K562 (cell line): ENCODE measurements around the gene CSTB. TPM values are rescaled to one million over a fixed set of nuclear protein-coding genes. Genes with fewer than 3 reads are reported as not detected.

ENCODE experiments used
- ADNP ChIP-seq: fragments of 200-800 bp; sonication (Bioruptor generic); IDR thresholded peaks from 2 replicates; pipeline ENCODE4 v1.6.1; 2016; ENCODE audit warnings: missing genetic modification characterization, missing compliant biosample characterization
- CHD2 ChIP-seq: IDR thresholded peaks from 2 replicates; pipeline ENCODE4 v1.6.1; 2011; ENCODE audit warnings: low read depth, low read length
- CREBBP ChIP-seq: IDR thresholded peaks from one replicate; pipeline ENCODE4 v1.6.1; 2012; ENCODE audit warnings: low read depth, mild to moderate bottlenecking, control low read depth, inconsistent platforms, low read length
- KDM4B ChIP-seq, 2 experiments: fragments of 450-650 bp in 1 of 2; sonication (generic) in 1 of 2; IDR thresholded peaks; 2 replicates each; pipeline ENCODE4 v1.6.1; 2016 to 2017; ENCODE audit warnings: borderline replicate concordance in 2 of 2, antibody characterized with exemption in 1 of 2, low read depth in 1 of 2, mild to moderate bottlenecking in 1 of 2
- MAFF ChIP-seq: IDR thresholded peaks from 2 replicates; pipeline ENCODE4 v1.6.1; 2012; ENCODE audit warnings: low read length, improper control_type of control experiment
- MEIS2 ChIP-seq: fragments of 450-650 bp; IDR thresholded peaks from 2 replicates; pipeline ENCODE4 v1.6.1; 2014; ENCODE audit warnings: mild to moderate bottlenecking; ENCODE audit not compliant: partially characterized antibody
- NEUROD1 ChIP-seq: fragments of 150-350 bp; IDR thresholded peaks from 2 replicates; pipeline ENCODE4 v1.6.1; 2014; ENCODE audit warnings: borderline replicate concordance, low read length, low read depth; ENCODE audit not compliant: partially characterized antibody
- SMARCC2 ChIP-seq: fragments of 450-650 bp; IDR thresholded peaks from 2 replicates; pipeline ENCODE4 v1.6.1; 2017; ENCODE audit warnings: antibody characterized with exemption, moderate library complexity, mild to moderate bottlenecking, low read depth
- TRIM28 ChIP-seq: fragments of 450-650 bp; IDR thresholded peaks from 2 replicates; pipeline ENCODE4 v1.6.1; 2017
- U2AF1 ChIP-seq: fragments of 200-400 bp; formaldehyde crosslinking; optimal IDR thresholded peaks from 2 replicates; pipeline ENCODE3; 2017; ENCODE audit warnings: mild to moderate bottlenecking, low read depth, low read length, moderate library complexity
- ZKSCAN1 ChIP-seq: fragments of 150-350 bp; IDR thresholded peaks from 2 replicates; pipeline ENCODE4 v1.6.1; 2016; ENCODE audit warnings: low read depth, low read length
- ZNF175 ChIP-seq: fragments of 200-800 bp; sonication (Bioruptor generic); IDR thresholded peaks from 2 replicates; pipeline ENCODE4 v1.6.1; 2016; ENCODE audit warnings: low read depth, mild to moderate bottlenecking, missing genetic modification characterization, missing compliant biosample characterization
- ZNF384 ChIP-seq: IDR thresholded peaks from 2 replicates; pipeline ENCODE4 v1.6.1; 2012; ENCODE audit warnings: low read depth, low read length, improper control_type of control experiment
- polyA plus RNA-seq, 8 experiments: library from polyadenylated mRNA; depleted of rRNA in 4 of 8; stranded (reverse) in 5 of 8; unstranded in 3 of 8; fragments of >200 nt; fragmentation: Nextera tagmentation in 2 of 8; fragmentation: Illumina TruSeq in 1 of 8; extraction: Ambion mirVana in 2 of 8; extraction: Trizol in 1 of 8; gene quantifications; 2 replicates each; pipeline versions ENCODE4 v1.2.1 to v1.2.3, GENCODE V29; 2011 to 2014; ENCODE audit warnings: inconsistent platforms in 1 of 8, missing spikeins in 1 of 8
- total RNA-seq, 7 experiments: library from RNA; depleted of rRNA in 6 of 7; stranded (reverse); fragments of >200 nt in 6 of 7; fragmentation: Illumina TruSeq in 2 of 7; extraction: Trizol in 2 of 7; gene quantifications; 2 replicates each; pipeline versions ENCODE4 v1.2.1 to v1.2.3, GENCODE V29; 2011 to 2021; ENCODE audit warnings: low replicate concordance in 1 of 7
- TF ChIP-seq, protein P1 (sequence below): fragments of 450-650 bp; conservative IDR thresholded peaks from 2 replicates; pipeline ENCODE4 v1.6.1; 2016; ENCODE audit warnings: missing genetic modification characterization, low read depth, mild to moderate bottlenecking, control low read depth, missing compliant biosample characterization
- TF ChIP-seq, protein P2 (sequence below): fragments of 150-350 bp; IDR thresholded peaks from 2 replicates; pipeline ENCODE4 v1.6.1; 2014; ENCODE audit warnings: low read depth, mild to moderate bottlenecking, low read length, borderline replicate concordance
- TF ChIP-seq, protein P3 (sequence below): sonication (generic); IDR thresholded peaks from 2 replicates; pipeline ENCODE4 v1.6.1; 2016
- TF ChIP-seq, protein P4 (sequence below): fragments of 450-650 bp; IDR thresholded peaks from 2 replicates; pipeline ENCODE4 v1.6.1; 2016; ENCODE audit warnings: low read depth, mild to moderate bottlenecking, moderate library complexity
- TF ChIP-seq, protein P5 (sequence below): fragments of 250-450 bp; sonication (Bioruptor Pico); IDR thresholded peaks from 2 replicates; pipeline ENCODE4 v1.8.0; 2021; ENCODE audit warnings: moderate library complexity, mild to moderate bottlenecking, inconsistent platforms
- TF ChIP-seq, protein P6 (sequence below): fragments of 250-450 bp; sonication (Bioruptor Pico); IDR thresholded peaks from 2 replicates; pipeline ENCODE4 v1.8.0; 2021; ENCODE audit warnings: moderate library complexity, mild to moderate bottlenecking, inconsistent platforms

The CSTB gene
- total and polyA plus RNA-seq, 9 of the 15 experiments (the other 6 are each of a cell fraction or from before 2014, with no cell fraction given), result 12.4 to 65.0 (median 31.7) TPM

DNA sequence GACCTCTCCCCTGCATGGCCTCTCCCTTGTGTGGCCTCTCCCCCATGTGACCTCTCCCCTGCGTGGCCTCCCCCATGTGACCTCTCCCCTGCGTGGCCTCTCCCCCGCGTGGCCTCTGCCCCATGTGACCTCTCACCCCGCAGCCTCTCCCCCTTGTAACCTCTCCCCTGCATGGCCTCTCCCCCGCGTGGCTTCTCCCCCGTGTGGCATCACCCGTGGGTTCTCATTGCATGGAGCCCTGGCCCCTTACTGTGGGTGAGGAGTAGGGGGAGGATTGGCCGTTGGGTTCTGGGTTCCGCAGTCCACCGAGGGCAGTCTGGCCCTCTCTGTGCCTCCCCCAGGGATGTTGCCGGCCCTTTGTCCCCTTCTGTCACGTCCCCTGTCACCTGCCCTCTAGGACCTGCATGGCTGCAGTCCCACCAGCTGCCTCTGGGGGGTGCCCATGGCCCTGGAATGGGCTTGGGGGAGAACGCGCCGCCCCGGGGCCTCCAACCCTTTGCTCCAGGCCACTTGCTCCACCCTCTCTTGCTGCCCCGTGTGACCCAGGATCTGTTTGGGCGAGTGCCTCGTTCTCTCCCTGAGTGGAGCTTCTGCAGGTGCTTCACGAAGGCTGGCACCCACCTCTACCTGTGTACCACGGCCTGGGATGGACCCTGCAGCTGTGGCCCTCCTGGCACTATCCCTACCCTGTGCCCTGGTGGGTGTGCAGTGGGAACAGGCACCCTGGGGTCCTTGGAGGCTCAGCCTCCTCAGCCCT lies 34.6 kb upstream of the CSTB start (continued):
- TF ChIP-seq, protein P1, sequence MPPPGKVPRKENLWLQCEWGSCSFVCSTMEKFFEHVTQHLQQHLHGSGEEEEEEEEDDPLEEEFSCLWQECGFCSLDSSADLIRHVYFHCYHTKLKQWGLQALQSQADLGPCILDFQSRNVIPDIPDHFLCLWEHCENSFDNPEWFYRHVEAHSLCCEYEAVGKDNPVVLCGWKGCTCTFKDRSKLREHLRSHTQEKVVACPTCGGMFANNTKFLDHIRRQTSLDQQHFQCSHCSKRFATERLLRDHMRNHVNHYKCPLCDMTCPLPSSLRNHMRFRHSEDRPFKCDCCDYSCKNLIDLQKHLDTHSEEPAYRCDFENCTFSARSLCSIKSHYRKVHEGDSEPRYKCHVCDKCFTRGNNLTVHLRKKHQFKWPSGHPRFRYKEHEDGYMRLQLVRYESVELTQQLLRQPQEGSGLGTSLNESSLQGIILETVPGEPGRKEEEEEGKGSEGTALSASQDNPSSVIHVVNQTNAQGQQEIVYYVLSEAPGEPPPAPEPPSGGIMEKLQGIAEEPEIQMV (tag), result no peak
- TF ChIP-seq, protein P2, sequence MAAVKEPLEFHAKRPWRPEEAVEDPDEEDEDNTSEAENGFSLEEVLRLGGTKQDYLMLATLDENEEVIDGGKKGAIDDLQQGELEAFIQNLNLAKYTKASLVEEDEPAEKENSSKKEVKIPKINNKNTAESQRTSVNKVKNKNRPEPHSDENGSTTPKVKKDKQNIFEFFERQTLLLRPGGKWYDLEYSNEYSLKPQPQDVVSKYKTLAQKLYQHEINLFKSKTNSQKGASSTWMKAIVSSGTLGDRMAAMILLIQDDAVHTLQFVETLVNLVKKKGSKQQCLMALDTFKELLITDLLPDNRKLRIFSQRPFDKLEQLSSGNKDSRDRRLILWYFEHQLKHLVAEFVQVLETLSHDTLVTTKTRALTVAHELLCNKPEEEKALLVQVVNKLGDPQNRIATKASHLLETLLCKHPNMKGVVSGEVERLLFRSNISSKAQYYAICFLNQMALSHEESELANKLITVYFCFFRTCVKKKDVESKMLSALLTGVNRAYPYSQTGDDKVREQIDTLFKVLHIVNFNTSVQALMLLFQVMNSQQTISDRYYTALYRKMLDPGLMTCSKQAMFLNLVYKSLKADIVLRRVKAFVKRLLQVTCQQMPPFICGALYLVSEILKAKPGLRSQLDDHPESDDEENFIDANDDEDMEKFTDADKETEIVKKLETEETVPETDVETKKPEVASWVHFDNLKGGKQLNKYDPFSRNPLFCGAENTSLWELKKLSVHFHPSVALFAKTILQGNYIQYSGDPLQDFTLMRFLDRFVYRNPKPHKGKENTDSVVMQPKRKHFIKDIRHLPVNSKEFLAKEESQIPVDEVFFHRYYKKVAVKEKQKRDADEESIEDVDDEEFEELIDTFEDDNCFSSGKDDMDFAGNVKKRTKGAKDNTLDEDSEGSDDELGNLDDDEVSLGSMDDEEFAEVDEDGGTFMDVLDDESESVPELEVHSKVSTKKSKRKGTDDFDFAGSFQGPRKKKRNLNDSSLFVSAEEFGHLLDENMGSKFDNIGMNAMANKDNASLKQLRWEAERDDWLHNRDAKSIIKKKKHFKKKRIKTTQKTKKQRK, result no peak
- TF ChIP-seq SMARCC2 (no peak), ZKSCAN1 (peak; percentile 44; the same call in 1 of the 2 replicates), MEIS2 (peak; percentile 17), U2AF1 (no peak), KDM4B (IDR thresholded peaks at IDR 0.05; ENCODE audit: borderline replicate concordance in 2 of 2, low read depth in 1 of 2) (0 out of 4 replicates have a peak, but pooled peaks of 1 of the 2 experiments have one; percentile 29), NEUROD1 (peak; percentile 46), ADNP (no peak), CREBBP (no peak), CHD2 (no peak), TRIM28 (no peak), ZNF384 (peak; percentile 56), ZNF175 (CRISPR knock-in tag) (no peak), MAFF (no peak)
- TF ChIP-seq, protein P3, sequence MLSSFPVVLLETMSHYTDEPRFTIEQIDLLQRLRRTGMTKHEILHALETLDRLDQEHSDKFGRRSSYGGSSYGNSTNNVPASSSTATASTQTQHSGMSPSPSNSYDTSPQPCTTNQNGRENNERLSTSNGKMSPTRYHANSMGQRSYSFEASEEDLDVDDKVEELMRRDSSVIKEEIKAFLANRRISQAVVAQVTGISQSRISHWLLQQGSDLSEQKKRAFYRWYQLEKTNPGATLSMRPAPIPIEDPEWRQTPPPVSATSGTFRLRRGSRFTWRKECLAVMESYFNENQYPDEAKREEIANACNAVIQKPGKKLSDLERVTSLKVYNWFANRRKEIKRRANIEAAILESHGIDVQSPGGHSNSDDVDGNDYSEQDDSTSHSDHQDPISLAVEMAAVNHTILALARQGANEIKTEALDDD, result no peak
- TF ChIP-seq, protein P4, sequence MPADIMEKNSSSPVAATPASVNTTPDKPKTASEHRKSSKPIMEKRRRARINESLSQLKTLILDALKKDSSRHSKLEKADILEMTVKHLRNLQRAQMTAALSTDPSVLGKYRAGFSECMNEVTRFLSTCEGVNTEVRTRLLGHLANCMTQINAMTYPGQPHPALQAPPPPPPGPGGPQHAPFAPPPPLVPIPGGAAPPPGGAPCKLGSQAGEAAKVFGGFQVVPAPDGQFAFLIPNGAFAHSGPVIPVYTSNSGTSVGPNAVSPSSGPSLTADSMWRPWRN, result no peak
- TF ChIP-seq, protein P5, sequence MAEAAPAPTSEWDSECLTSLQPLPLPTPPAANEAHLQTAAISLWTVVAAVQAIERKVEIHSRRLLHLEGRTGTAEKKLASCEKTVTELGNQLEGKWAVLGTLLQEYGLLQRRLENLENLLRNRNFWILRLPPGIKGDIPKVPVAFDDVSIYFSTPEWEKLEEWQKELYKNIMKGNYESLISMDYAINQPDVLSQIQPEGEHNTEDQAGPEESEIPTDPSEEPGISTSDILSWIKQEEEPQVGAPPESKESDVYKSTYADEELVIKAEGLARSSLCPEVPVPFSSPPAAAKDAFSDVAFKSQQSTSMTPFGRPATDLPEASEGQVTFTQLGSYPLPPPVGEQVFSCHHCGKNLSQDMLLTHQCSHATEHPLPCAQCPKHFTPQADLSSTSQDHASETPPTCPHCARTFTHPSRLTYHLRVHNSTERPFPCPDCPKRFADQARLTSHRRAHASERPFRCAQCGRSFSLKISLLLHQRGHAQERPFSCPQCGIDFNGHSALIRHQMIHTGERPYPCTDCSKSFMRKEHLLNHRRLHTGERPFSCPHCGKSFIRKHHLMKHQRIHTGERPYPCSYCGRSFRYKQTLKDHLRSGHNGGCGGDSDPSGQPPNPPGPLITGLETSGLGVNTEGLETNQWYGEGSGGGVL (CRISPR knock-in tag), result no peak
- TF ChIP-seq, protein P6, sequence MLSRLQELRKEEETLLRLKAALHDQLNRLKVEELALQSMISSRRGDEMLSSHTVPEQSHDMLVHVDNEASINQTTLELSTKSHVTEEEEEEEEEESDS (CRISPR knock-in tag), result no peak
